A549 treated with CORT108297 at 1 μM for 4 hours (cell line): ENCODE data around the gene PCDHA7. TPM values are rescaled to one million over a fixed set of nuclear protein-coding genes. Genes with fewer than 3 reads are reported as not detected.

ENCODE experiments used
- total RNA-seq: library from RNA; stranded (reverse); fragments of 200-300 nt; extraction: Qiagen RNA extraction; gene quantifications from 5 replicates; pipeline ENCODE4 v1.2.3, GENCODE V29; 2022

PCDHA7 gene, protein sequence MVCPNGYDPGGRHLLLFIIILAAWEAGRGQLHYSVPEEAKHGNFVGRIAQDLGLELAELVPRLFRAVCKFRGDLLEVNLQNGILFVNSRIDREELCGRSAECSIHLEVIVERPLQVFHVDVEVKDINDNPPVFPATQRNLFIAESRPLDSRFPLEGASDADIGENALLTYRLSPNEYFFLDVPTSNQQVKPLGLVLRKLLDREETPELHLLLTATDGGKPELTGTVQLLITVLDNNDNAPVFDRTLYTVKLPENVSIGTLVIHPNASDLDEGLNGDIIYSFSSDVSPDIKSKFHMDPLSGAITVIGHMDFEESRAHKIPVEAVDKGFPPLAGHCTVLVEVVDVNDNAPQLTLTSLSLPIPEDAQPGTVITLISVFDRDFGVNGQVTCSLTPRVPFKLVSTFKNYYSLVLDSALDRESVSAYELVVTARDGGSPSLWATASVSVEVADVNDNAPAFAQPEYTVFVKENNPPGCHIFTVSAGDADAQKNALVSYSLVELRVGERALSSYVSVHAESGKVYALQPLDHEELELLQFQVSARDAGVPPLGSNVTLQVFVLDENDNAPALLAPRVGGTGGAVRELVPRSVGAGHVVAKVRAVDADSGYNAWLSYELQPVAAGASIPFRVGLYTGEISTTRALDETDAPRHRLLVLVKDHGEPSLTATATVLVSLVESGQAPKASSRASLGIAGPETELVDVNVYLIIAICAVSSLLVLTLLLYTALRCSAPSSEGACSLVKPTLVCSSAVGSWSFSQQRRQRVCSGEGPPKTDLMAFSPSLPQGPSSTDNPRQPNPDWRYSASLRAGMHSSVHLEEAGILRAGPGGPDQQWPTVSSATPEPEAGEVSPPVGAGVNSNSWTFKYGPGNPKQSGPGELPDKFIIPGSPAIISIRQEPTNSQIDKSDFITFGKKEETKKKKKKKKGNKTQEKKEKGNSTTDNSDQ
- total RNA-seq, result 0.06 to 0.15 TPM (median 0.12 TPM) in 5 replicates

DNA sequence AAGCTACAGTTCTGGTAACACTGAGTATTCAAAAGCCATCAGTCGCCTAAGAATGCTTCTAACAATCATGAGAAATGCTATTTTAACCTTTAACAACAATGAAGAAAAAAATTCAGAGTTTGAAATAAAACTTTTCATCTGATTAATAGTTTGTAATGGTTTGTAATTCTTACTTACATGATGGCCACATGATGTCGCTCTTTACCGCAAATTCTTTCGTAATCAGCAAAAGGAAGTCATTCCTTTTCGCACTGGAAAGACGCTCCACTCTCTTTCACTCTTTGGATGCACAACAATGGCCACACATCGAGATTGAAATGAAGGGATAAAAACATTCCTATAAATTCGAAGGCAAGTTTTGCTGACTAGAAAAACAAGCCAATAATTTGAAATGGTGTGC lies at the start of gene PCDHA7:
PCDHA7 (plus strand) TSS at position 277 of the 400 bp plus-strand sequence; CDS start at position 392, 115 bp downstream.

DNA sequence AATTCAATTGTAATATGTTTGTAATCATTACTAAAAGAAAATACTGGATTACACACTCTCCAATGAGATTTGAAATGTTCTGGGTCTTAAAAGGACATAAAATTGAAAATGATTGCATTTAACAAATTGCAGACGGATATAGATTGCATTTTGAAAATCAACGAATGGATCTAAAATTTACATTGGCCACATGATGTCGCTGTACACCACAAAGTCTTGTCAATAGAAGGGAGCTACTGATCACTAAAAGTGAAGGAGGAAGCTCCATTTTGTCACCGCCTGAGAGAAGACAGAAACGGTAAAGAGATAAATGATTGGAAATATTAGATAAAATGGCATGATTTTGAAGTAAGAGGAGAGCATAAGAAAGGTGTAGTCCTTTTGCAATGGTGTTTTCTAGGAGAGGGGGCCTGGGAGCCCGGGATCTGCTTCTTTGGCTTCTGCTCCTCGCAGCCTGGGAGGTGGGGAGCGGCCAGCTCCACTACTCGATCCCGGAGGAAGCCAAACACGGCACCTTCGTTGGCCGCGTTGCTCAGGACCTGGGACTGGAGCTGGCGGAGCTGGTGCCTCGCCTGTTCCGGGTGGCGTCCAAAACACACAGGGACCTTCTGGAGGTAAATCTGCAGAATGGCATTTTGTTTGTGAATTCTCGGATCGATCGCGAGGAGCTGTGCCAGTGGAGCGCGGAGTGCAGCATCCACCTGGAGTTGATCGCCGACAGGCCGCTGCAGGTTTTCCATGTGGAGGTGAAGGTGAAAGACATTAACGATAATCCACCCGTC lies 48.0 kb upstream of the PCDHA7 start, which contains the start of gene PCDHA1:
PCDHA1 (plus strand) TSS at position 236 of the 782 bp plus-strand sequence.

DNA sequence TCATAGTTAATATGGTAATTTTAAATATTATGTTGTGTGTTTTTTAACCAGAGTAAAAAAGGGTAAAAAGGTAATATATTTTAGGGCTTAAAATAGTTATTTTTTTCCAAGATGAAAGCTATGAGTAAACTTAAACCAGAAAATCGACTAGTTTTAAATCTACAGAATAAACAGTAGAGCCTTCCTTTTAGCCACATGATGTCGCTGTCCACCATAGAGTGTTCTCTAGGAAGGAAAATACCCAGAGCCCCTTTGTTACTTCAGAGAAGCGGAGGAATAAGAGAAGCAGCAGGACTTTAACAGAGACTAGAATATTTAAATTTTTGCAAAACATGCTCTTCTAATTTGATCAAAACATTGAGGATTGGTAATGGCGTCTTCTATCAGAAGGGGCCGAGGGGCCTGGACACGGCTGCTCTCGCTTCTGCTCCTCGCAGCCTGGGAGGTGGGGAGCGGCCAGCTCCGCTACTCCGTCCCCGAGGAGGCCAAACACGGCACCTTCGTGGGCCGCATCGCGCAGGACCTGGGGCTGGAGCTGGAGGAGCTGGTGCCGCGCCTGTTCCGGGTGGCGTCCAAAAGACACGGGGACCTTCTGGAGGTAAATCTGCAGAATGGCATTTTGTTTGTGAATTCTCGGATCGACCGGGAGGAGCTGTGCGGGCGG lies 39.3 kb upstream of the PCDHA7 start, which contains the start of gene PCDHA2:
PCDHA2 (plus strand) TSS at position 258 of the 664 bp plus-strand sequence.

DNA sequence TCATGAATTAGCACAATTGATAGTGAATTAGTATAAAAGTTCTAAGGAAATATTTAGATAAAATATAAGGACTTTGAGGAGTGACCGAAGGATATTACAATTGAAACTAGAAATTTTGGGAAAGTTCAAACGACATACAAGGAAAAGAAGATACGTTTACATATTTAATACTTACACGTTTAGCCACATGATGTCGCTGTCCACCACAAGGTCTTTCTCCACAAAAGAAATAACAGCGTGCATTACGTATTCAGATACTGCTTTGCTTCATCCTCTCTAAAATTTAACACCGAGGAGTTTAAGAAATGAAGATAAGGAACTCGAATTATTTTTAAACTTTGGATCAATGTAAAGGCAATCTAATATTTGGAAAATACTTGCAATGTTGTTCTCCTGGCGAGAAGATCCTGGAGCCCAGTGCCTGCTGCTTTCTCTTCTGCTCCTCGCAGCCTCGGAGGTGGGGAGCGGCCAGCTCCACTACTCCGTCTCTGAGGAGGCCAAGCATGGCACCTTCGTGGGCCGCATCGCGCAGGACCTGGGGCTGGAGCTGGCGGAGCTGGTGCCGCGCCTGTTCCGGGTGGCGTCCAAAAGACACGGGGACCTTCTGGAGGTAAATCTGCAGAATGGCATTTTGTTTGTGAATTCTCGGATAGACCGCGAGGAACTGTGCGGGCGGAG lies 33.1 kb upstream of the PCDHA7 start, which contains the start of gene PCDHA3:
PCDHA3 (plus strand) TSS at position 242 of the 678 bp plus-strand sequence.

DNA sequence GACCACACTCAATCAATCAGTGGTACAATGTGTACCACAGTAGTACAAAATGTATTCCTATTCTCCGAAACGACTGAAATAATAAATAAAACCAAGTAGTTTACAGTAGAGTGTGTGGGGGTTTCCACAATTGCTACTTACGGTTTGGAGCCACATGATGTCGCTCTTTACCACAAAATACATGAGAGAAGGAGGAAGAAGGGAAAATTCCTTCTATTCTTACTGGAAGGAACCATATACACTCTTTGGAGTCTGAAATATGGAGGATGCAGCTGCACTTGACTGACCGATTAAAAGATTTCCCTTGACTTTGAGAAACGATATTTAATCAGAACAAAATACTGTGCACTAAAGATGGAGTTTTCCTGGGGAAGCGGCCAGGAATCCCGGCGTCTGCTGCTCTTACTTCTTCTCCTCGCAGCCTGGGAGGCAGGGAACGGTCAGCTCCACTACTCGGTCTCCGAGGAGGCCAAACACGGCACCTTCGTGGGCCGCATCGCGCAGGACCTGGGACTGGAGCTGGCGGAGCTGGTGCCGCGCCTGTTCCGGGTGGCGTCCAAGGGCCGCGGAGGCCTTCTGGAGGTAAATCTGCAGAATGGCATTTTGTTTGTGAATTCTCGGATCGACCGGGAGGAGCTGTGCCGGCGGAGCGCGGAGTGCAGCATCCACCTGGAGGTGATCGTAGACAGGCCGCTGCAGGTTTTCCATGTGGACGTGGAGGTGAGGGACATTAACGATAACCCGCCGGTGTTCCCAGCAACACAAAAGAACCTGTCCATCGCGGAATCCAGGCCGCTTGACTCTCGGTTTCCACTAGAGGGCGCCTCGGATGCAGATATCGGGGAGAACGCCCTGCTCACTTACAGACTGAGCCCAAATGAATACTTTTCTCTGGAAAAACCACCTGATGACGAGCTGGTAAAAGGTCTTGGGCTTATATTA lies 27.0 kb upstream of the PCDHA7 start, which contains the start of gene PCDHA4:
PCDHA4 (plus strand) TSS at position 235 of the 942 bp plus-strand sequence.

DNA sequence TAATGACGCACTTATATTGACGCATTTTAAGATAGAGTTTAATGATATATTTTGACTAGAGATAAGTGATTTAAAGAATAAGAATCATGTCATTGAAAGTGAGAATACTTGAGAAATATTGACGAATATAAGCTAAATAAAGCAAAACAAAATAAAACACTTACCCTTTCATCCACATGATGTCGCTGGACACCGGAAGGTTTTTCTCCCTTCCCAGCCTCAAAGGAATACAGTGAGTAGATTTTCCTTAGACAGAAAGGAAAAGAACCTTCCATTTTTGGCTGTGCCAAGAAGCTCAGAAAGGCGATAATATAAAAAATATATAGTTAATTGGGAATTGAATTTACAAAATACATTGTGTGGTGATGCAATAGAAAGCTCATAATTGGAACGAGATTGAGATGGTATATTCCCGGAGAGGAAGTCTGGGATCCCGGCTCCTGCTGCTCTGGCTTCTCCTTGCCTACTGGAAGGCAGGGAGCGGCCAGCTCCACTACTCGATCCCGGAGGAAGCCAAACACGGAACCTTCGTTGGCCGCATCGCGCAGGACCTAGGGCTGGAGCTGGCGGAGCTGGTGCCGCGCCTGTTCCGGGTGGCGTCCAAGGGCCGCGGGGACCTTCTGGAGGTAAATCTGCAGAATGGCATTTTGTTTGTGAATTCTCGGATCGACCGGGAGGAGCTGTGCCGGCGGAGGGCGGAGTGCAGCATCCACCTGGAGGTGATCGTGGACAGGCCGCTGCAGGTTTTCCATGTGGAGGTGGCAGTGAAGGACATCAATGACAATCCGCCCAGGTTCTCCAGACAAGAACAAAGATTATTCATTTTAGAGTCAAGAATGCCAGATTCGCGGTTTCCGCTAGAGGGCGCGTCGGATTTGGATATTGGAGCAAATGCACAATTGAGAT lies 12.4 kb upstream of the PCDHA7 start, which contains the start of gene PCDHA5:
PCDHA5 (plus strand) TSS at position 239 of the 906 bp plus-strand sequence.

DNA sequence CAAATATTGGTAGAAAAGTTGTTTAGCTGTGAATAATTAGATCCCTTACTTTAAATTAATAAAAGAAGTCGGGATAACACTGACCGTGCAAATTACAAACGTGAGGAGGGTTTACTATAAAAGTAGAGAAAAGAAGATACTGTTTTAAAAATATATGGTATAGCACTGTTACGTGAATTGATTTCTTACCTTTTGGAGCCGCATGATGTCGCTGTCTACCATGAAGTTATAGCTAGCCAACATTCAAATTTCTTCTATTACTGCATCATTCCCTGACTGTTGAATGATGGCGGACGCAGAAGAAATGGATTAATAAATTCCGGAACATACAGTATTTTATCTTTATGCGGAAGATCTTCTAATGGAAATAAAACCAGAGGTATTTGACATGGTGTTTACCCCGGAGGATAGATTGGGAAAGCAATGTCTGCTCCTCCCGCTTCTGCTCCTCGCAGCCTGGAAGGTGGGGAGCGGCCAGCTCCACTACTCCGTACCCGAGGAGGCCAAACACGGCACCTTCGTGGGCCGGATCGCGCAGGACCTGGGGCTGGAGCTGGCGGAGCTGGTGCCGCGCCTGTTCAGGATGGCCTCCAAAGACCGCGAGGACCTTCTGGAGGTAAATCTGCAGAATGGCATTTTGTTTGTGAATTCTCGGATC lies 6.2 kb upstream of the PCDHA7 start, which contains the start of gene PCDHA6:
PCDHA6 (plus strand) TSS at position 257 of the 658 bp plus-strand sequence; CDS start at position 389, 132 bp downstream.

DNA sequence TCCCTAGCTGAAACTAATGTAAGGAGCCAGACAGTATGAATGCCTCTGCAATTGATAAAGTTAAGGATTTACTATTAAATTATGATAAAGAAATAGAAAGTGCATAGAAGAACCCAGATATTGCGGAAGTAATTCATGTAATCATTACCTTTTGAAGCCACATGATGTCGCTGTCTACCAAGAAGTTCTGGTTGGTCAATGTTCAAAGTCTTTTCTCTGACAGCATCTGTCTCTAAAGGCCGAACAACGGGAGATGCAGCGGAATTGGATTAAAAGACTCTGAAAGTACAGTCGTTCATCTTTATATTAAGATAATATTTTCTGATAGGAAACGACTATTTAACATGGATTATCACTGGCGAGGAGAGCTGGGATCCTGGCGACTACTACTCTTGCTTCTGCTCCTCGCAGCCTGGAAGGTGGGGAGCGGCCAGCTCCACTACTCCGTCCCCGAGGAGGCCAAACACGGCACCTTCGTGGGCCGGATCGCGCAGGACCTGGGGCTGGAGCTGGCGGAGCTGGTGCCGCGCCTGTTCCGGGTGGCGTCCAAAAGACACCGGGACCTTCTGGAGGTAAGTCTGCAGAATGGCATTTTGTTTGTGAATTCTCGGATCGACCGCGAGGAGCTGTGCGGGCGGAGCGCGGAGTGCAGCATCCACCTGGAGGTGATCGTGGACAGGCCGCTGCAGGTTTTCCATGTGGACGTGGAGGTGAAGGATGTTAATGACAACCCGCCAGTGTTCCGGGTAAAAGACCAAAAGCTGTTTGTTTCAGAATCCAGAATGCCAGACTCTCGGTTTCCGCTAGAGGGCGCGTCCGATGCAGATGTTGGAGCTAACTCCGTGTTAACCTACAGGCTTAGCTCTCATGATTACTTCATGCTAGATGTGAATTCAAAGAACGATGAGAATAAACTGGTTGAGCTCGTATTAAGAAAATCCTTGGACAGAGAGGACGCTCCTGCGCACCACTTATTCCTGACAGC lies 7.2 kb downstream of the PCDHA7 start, which contains the start of gene PCDHA8:
PCDHA8 (plus strand) TSS at position 210 of the 985 bp plus-strand sequence; CDS start at position 345, 135 bp downstream.

DNA sequence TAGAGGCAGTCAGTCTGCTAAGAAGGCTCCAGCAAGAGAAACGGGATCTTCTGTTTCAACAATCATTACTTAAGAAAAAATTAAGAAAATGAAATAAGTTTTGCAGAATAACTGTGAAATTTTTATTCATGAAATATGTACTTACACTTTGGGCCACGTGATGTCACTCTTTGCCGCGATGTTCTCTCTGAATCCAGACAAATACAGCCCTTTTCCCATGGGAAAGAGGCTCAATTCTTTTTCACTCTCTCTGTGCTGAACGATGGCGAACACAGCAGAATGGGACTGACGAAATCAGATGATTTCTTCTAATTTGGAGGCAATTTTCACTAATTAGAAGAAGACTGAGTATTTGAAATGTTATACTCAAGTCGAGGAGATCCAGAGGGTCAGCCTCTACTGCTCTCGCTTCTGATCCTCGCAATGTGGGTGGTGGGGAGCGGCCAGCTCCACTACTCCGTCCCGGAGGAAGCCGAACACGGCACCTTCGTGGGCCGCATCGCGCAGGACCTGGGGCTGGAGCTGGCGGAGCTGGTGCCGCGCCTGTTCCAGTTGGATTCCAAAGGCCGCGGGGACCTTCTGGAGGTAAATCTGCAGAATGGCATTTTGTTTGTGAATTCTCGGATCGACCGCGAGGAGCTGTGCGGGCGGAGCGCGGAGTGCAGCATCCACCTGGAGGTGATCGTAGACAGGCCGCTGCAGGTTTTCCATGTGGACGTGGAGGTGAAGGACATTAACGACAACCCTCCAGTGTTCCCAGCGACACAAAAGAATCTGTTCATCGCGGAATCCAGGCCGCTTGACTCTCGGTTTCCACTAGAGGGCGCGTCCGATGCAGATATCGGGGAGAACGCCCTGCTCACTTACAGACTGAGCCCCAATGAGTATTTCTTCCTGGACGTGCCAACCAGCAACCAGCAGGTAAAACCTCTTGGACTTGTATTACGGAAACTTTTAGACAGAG lies 14.4 kb downstream of the PCDHA7 start, which contains the start of gene PCDHA9:
PCDHA9 (plus strand) TSS at position 244 of the 964 bp plus-strand sequence; CDS start at position 358, 114 bp downstream.

DNA sequence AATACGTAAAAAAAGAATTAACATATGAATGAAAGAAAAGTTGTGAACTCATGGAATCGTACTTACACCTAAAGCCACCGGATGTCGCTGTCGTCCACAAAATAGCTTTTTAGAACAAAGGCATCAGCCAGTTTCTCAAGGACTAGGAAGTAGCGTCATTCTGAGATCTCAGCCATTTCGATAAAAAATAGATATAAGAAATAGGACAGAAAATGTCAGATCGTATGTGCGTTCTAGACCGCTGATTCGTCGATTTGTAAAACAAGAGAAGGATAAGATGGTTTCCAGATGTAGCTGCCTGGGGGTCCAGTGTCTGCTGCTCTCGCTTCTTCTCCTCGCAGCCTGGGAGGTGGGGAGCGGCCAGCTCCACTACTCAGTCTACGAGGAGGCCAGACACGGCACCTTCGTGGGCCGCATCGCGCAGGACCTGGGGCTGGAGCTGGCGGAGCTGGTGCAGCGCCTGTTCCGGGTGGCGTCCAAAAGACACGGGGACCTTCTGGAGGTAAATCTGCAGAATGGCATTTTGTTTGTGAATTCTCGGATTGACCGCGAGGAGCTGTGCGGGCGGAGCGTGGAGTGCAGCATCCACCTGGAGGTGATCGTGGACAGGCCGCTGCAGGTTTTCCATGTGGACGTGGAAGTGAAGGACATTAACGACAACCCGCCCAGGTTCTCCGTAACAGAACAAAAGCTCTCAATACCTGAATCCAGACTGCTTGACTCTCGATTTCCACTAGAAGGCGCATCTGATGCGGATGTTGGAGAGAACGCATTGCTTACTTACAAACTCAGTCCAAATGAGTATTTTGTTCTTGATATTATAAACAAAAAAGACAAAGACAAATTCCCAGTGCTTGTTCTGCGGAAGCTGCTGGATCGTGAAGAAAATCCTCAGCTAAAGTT lies 22.0 kb downstream of the PCDHA7 start, which contains the start of gene PCDHA10:
PCDHA10 (plus strand) TSS at position 126 of the 903 bp plus-strand sequence; CDS start at position 278, 152 bp downstream.

DNA sequence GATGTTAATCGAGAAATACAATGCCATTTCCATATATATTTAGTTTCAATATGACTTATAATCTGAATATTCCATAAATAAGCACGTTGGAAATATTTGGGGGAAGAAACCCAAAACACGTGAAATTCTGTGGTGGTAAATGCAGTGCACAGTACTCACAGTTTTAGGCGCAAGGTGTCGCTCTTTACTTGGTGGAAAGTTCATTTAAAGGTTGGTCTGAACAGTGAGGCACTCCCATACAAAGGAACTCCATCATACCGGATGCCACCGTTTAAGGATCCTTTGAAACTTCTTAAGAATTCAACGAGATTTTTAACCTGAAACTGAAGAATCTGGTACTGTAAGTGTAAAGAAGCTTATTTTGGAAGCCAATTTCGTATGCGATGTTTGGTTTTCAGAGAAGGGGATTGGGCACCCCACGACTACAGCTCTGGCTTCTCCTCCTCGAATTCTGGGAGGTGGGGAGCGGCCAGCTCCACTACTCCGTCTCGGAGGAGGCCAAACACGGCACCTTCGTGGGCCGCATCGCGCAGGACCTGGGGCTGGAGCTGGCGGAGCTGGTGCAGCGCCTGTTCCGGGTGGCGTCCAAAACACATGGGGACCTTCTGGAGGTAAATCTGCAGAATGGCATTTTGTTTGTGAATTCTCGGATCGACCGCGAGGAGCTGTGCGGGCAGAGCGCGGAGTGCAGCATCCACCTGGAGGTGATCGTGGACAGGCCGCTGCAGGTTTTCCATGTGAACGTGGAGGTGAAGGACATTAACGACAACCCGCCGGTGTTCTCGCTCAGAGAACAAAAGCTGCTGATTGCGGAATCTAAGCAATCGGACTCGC lies 34.9 kb downstream of the PCDHA7 start, which contains the start of gene PCDHA11:
PCDHA11 (plus strand) TSS at position 237 of the 834 bp plus-strand sequence; CDS start at position 384, 147 bp downstream.

